ENCODE results near the gene UBAC1.
"Not testable (repeated sequence)": the region's sequence is repeated elsewhere in the genome, so short reads cannot be mapped to it uniquely, and the experiment has no call there.

Gene UBAC1

GRCh38 chr9:135893104-135893503, 68.1 kb downstream of the UBAC1 start:
- no peak for DNase-seq

DNA sequence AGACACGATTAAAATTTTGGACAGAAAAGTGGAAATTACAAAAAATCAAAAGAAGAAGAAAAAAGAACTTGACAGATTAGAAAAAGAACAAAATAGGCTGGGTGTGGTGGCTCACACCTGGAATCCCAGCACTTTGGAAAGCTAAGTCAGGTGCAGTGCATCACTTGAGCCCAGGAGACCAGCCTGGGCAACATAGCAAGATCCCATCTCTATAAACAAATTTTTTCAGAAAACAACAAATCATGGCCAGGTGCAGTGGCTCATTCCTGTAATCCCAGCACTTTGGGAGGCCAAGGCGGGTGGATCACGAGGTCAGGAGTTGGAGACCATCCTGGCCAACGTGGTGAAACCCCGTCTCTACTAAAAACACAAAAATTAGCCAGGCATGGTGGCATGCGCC, 68.8 kb downstream of the UBAC1 start:
- DNase-seq = not testable (repeated sequence)

DNA sequence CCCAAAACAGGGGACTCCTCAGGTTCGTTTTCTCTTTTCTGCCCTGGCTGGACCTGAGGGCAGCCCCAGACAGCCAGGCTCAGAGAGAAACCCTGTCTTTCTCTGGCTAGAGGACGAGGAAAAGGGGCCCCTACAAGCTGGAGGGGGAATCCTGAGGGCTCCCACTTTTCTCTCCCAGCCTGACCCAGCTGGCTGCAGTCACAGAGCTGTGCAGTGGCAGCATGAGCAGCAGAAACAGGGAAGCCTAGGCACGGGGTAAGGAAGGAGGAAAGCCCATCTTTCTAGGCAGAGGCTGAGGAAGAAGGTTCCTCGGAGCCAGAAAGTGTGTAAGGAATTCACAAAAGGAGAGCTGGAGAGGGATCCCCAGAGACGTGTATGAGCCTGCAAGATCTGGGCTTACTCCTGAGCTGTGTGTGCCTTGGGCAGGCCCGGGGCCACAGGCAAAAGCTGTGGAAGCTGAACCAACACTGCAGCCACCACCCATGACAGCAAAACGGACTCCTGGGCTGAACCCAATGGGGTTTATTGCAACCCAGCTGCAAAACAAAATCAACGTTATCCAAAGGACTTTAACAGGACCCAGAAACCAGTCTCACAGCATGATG, 70.0 kb downstream of the UBAC1 start:
- DNase-seq = no peak

DNA sequence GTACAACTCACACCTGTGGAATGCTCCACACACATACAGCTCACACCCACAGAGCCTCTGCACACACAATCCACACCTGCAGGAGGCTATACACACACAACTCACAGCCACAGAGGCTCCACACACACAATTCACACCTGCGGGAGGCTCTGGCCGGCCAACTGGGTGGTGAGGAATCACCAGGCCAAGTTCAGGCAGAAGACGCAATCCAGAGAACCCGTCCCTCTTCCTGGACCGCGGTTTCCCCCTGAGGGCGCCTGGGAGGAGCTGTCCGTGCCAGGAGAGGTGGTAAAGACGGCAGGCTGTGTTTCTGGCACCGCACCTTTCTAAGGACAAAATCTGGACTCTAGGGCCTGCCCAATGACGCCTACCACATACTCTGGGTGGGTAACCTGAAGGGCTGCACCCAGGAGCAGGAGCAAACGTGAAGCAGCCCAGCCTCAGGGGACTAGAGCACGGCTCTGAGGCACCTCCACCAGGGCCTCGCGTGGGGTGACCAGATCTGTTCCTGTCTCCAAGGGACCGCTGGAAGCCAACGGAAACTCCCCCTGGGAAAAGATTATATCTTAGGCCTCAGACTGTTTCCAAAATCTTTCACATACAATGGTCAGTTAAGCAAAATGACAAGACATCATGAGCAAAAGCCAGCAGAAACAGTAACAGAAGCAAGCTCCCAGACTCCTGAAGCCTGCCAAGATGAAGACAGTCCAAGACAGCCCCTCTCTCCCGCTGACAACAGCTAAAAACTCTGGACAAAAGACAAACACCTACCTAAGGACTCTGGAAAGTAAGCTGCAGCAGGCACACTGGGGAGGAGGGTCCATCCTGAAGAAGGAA, 70.8 kb downstream of the UBAC1 start:
- DNase-seq = no peak

DNA sequence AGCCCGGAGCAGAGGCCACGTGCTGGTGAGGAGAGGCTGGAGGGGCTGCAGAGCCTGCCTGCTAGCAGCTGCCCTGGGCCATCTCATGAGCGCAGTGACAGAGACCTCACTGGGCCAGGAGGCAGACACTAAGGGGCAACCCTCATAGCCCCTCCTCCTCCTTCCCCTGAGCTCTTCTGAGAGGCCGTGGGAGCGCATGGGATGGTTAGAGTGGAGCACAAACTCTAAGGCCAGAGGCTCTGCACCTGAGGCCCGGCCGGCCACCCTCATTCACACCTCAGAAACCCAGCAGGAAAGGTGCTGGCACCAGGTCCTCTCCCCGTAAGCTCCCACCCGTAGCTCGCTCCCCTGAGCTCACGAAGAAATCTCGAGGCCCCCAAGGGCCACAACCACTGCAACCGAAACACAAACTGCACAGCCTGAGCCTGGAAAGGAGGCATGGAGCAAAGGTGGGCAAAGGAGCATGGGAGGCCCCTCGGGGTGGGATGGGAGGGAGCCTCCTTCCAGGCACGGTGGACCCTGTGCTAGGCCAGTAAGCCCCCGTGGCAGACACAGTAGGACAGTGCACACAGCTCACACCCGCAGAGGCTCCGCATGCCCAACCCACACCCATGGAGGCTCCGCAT, 71.5 kb downstream of the UBAC1 start:
- no peak for DNase-seq

- no peak for DNase-seq
Observed at GRCh38 chr9:135888766-135889394, 72.3 kb downstream of the UBAC1 start.

DNA sequence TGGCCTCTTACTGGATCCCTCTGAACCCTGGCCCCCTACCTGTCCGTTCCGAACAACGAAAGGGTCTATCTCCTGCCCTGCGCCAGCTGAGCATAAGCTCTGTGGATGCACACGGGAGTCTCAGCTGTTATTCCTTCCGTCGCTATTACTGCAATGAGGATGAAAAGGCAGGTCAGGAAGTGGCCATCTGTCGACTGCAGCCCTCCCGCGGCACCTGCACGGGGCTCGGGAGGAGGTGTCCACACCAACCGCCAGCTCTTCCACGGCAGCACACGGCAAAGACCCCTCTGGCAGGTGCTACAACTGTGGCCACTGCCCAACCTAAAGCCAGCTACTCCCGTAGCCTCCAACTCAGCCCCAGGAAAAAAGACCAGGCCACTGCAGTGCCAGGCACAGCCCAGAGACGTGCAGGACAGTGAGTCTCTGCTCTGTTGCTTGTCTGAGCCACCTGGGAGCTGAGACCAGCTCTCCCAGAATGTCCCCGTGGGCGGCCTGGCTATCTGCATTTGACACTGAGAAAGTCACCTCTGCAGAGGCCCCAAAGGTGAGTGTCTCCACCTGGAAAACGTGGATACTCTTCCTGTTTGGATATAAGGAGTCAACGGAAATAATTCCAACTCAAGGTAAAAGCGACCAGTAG, 72.9 kb downstream of the UBAC1 start:
- no peak for DNase-seq

DNA sequence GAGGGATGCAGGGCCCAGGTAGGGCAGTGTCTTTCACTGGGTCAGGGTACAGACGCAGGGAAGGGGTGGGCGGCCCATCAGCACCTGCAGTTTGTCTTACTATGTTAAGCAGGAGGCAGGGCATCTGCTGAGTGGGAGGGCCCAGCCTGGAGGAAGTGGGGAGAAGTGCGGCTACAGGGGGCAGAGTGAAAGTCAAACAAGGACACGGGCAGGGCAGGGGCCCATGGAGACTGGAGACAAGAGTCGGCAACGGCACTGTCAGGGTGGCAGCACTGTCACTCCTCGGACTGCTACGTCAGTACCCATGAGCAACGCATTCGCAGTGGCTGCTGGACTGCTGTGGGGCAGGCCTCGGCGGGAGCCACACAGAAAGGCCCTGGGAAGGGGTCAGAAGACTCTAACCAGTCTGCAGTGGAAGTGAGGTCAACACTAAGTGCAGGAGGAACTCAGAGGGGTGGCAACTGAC, 73.6 kb downstream of the UBAC1 start:
- DNase-seq = no peak

DNA sequence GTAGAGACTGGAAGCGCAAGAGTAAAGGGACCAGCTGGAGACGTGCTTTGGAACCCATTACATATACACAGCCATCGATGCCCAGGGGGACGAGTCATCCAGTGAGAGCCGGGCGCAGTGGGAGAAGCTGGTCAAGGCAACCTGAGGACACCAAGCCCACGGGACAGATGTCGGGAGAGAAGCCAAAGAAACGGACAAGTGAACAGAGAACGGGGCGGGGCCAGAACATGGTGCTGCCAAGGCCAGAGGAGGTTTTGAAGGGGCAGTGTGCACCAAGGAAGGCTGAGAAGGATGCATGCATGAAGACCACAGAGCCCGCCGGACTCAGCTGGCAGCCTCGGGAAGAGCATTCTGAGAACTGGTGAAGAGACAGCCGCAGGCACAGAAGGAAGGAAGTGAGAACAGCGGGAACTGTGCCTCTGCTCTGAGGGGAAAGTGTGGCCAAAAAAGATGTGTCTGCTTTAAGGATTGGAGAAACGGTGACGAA, 74.1 kb downstream of the UBAC1 start:
- DNase-seq = no peak

DNA sequence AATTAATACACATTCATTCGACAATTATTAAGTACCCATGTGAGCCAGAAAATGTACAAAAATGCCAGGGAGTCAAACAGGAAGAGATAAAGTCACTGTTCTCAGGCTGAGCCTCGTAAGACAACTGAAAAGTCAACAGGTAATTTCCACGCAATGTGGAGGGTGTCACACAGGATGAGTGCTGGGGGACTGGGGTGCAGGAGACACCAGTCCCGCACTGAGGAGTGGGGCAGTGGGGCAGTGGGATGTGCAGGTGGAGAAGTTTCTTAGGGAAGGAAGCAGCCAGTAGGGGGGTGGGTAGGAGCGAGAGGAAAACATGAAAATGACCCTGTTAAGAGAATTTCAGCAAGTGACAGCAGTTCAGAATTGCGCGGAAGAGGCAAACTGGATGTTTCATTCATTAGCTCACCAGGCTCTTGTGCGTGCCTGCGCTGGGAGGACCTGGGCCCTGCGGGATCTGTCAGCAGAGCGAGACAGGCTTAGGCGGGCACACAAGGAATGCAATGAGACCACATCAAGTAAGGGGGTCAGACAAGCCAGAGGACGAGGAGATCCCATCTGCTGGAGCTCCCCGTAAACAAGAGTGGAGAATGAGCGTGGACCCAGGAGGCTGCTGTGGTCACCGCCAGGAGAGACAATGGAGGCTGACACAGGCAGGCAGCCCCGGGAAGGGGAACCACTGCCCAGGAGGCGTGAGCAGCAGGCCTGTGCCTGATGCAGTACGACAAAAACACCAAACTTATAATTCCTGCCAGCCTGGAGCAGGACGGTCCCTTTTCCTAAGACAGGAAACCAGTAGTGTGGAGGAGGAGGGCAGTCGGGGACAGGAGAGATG, 74.8 kb downstream of the UBAC1 start:
- no peak for DNase-seq

GRCh38 chr9:135885100-135885853, 75.9 kb downstream of the UBAC1 start:
- no peak for DNase-seq

GRCh38 chr9:135884328-135885035, 76.7 kb downstream of the UBAC1 start:
- no peak for DNase-seq

DNA sequence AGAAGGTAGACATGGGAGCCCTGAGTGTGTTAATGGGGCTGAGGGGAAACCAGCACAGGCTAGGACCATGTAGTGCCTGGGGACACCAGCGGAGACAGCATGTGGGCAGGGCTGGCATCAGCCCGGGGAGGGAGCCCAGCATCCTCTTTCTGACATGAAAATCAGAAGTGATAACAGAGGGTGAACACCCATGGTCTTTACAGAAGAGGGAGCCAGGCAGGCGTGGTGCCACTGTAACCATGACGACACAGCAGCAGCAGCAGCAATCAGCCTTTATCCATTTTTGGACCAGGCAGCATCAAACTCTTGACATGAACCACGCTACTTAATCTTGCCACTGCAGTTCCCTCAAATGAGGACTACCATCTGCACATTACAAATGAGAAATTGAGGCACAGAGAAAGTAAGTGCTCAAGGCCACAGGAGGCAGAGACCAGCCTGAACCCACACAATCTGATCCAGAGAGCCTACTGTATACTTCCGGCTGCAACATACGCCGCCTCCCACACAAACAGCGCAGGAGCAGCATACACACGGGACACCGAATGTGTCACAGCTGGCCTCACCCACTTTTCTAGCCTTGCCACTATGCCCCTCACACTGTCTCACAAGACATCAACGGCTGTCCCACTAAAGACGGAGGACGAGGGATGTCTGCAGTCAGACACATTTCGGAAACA, 77.6 kb downstream of the UBAC1 start:
- DNase-seq = no peak
